Liver (tissue), 9 donors: ENCODE measurements around the gene PATE2. TPM values are rescaled to one million over a fixed set of nuclear protein-coding genes. Genes with fewer than 3 reads are reported as not detected.

Experiments
- DNase-seq: peaks from one replicate; pipeline ENCODE4 v3.0.0-alpha.2; 2017; ENCODE audit warnings: low spot score
- H3K27ac ChIP-seq, 2 donors: one replicate each; pipeline ENCODE4 v1.7.0; 2013; ENCODE audit warnings: inconsistent platforms in 2 of 2, low read length in 2 of 2, control low read depth in 1 of 2, low read depth in 1 of 2, mild to moderate bottlenecking in 1 of 2
- H3K27me3 ChIP-seq, 4 donors: one replicate each; pipeline versions ENCODE4 v1.6.1 to v1.7.0; 2013; ENCODE audit warnings: low read length in 3 of 4, inconsistent platforms in 1 of 4, mild to moderate bottlenecking in 1 of 4, moderate library complexity in 1 of 4; ENCODE audit not compliant: control insufficient read depth in 4 of 4, insufficient read depth in 4 of 4
- H3K36me3 ChIP-seq, 4 donors: one replicate each; pipeline versions ENCODE4 v1.6.1 to v1.7.0; 2013; ENCODE audit warnings: low read length in 3 of 4, mild to moderate bottlenecking in 3 of 4, low read depth in 1 of 4, moderate library complexity in 1 of 4; ENCODE audit not compliant: control insufficient read depth in 4 of 4, insufficient read depth in 3 of 4
- H3K4me1 ChIP-seq, 4 donors: one replicate each; pipeline versions ENCODE4 v1.6.1 to v1.7.0; 2013; ENCODE audit warnings: low read length in 3 of 4, mild to moderate bottlenecking in 3 of 4, moderate library complexity in 1 of 4; ENCODE audit not compliant: control insufficient read depth in 4 of 4, insufficient read depth in 4 of 4
- H3K4me3 ChIP-seq, 3 donors: one replicate each; pipeline versions ENCODE4 v1.6.1 to v1.7.0; 2013; ENCODE audit warnings: low read length in 3 of 3, control low read depth in 1 of 3, low read depth in 1 of 3, mild to moderate bottlenecking in 1 of 3
- H3K9ac ChIP-seq, 2 donors: one replicate each; pipeline ENCODE4 v1.7.0; 2013; ENCODE audit warnings: low read length in 2 of 2, mild to moderate bottlenecking in 2 of 2, moderate library complexity in 2 of 2, control low read depth in 1 of 2, low read depth in 1 of 2
- H3K9me3 ChIP-seq, 4 donors: one replicate each; pipeline versions ENCODE4 v1.6.1 to v1.7.0; 2013; ENCODE audit warnings: low read length in 3 of 4; ENCODE audit not compliant: control insufficient read depth in 4 of 4
- ATF3 ChIP-seq: IDR thresholded peaks from 2 replicates; pipeline ENCODE4 v1.6.1; 2016; ENCODE audit warnings: antibody characterized with exemption
- CTCF ChIP-seq: fragments of 150-350 bp; IDR thresholded peaks from 2 replicates; pipeline ENCODE4 v1.5.1; 2017; ENCODE audit warnings: improper control_type of control experiment, low read depth, low read length; ENCODE audit not compliant: missing input control
- FOXA1 ChIP-seq: IDR thresholded peaks from 2 replicates; pipeline ENCODE4 v1.6.1; 2016; ENCODE audit warnings: antibody characterized with exemption
- FOXA2 ChIP-seq: IDR thresholded peaks from 2 replicates; pipeline ENCODE4 v1.6.1; 2016; ENCODE audit warnings: antibody characterized with exemption
- GABPA ChIP-seq, 2 donors: IDR thresholded peaks in 1 of 2; conservative IDR thresholded peaks in 1 of 2; 2 replicates each; pipeline ENCODE4 v1.6.1; 2016; ENCODE audit warnings: antibody characterized with exemption in 2 of 2, mild to moderate bottlenecking in 1 of 2, moderate library complexity in 1 of 2
- HNF4G ChIP-seq: IDR thresholded peaks from 2 replicates; pipeline ENCODE4 v1.6.1; 2016; ENCODE audit warnings: antibody characterized with exemption
- JUND ChIP-seq, 2 donors: IDR thresholded peaks; 2 replicates each; pipeline ENCODE4 v1.6.1; 2016; ENCODE audit warnings: antibody characterized with exemption in 2 of 2
- NR2F2 ChIP-seq: IDR thresholded peaks from 2 replicates; pipeline ENCODE4 v1.6.1; 2016; ENCODE audit warnings: antibody characterized with exemption
- RAD21 ChIP-seq, 2 donors: IDR thresholded peaks; 2 replicates each; pipeline ENCODE4 v1.6.1; 2016; ENCODE audit warnings: antibody characterized with exemption in 2 of 2, mild to moderate bottlenecking in 2 of 2
- REST ChIP-seq: IDR thresholded peaks from 2 replicates; pipeline ENCODE4 v1.6.1; 2016; ENCODE audit warnings: antibody characterized with exemption, mild to moderate bottlenecking
- RXRA ChIP-seq, 2 donors: IDR thresholded peaks; 2 replicates each; pipeline ENCODE4 v1.6.1; 2017 to 2018; ENCODE audit warnings: antibody characterized with exemption in 2 of 2, mild to moderate bottlenecking in 1 of 2
- SP1 ChIP-seq: IDR thresholded peaks from 2 replicates; pipeline ENCODE4 v1.6.1; 2018; ENCODE audit warnings: antibody characterized with exemption, mild to moderate bottlenecking
- TAF1 ChIP-seq: conservative IDR thresholded peaks from 2 replicates; pipeline ENCODE4 v1.6.1; 2016; ENCODE audit warnings: antibody characterized with exemption, mild to moderate bottlenecking
- YY1 ChIP-seq: IDR thresholded peaks from 2 replicates; pipeline ENCODE4 v1.6.1; 2016; ENCODE audit warnings: antibody characterized with exemption, mild to moderate bottlenecking
- ZBTB33 ChIP-seq: IDR thresholded peaks from 2 replicates; pipeline ENCODE4 v1.6.1; 2016; ENCODE audit warnings: antibody characterized with exemption
- WGBS: extraction: QIAGEN DNeasy Blood & Tissue Kit; methylation state at CpG from one replicate; pipeline ENCODE4 v1.1.7; 2013; 5-methylcytosine and 5-hydroxymethylcytosine counted together
- polyA plus RNA-seq, 2 donors: library from polyadenylated mRNA; stranded (reverse) in 1 of 2; unstranded in 1 of 2; fragments of 200-250 nt in 1 of 2; fragments of >200 nt in 1 of 2; fragmentation: Nextera tagmentation in 1 of 2; extraction: Ambion mirVana in 1 of 2; gene quantifications; one replicate each; pipeline versions ENCODE4 v1.2.1 to v1.2.3, GENCODE V29; 2013 to 2015
- total RNA-seq, 2 donors: library from RNA; depleted of rRNA; stranded (reverse); fragments of >200 nt; gene quantifications; one replicate each; pipeline ENCODE4 v1.2.3, GENCODE V29; 2014
- donor health status: healthy.
- donor health status: healthy.
- donor health status: healthy.
- donor health status: healthy.
- donor health status: healthy.

The PATE2 gene
- total and polyA plus RNA-seq, 4 donors = not detected

GRCh38 chr11:125743681-125744080, 34.9 kb downstream of the PATE2 start:
- H3K9ac ChIP-seq = no peak overlapping the region
- WGBS = 89% methylated on average over 1 of the region's 1 CpG
- H3K4me1 ChIP-seq = no peaks in the 10 kb centered on the region
- DNase-seq = no peak
- H3K9me3 ChIP-seq = no peaks in the 10 kb centered on the region
- no peaks in the 10 kb centered on the region for H3K36me3 ChIP-seq
- no peak overlapping the region for H3K4me3 ChIP-seq
- TF ChIP-seq CTCF (no peak), FOXA2 (no peak), JUND (IDR thresholded peaks at IDR 0.05) (no peak), HNF4G (no peak), ZBTB33 (no peak), TAF1 (no peak), ATF3 (no peak), SP1 (no peak), FOXA1 (no peak), RAD21 (IDR thresholded peaks at IDR 0.05) (no peak)
- peaks cover 0 to 14% (median 0%) of the 10 kb centered on the region in 4 donors for H3K27me3 ChIP-seq
- no peak overlapping the region for H3K27ac ChIP-seq

- Histone ChIP-seq H3K4me3 (no peak overlapping the region), H3K9ac (no peak overlapping the region), H3K4me1 (no peaks in the 10 kb centered on the region), H3K27me3 (peaks cover 0 to 7% (median 0%) of the 10 kb centered on the region in 4 donors), H3K27ac (no peak overlapping the region), H3K36me3 (no peaks in the 10 kb centered on the region), H3K9me3 (peaks cover 0 to 1% (median 0%) of the 10 kb centered on the region in 4 donors)
- TF ChIP-seq YY1 = no peak
- no peak for TF ChIP-seq REST
- TF ChIP-seq NR2F2 = no peak
- no peak for TF ChIP-seq RXRA (IDR thresholded peaks at IDR 0.05)
- no peak for TF ChIP-seq SP1
- TF ChIP-seq JUND (IDR thresholded peaks at IDR 0.05) = no peak
- TF ChIP-seq CTCF = no peak
- no peak for TF ChIP-seq GABPA (IDR thresholded peaks at IDR 0.05 in 1 of 2, conservative IDR thresholded peaks at IDR 0.05 in 1 of 2)
- no peak for TF ChIP-seq HNF4G
- no peak for TF ChIP-seq ATF3
- DNase-seq = no peak
Observed at GRCh38 chr11:125740617-125741016, 38.0 kb downstream of the PATE2 start.
